ENCODE measurements around the gene KRT36. TPM values are rescaled to one million over a fixed set of nuclear protein-coding genes. Genes with fewer than 3 reads are reported as not detected.

KRT36 gene
- total RNA-seq, 1 experiment from 2014 or later, result not detected

- Histone ChIP-seq H3K9me2 (replicated peaks; ENCODE audit: low read length) (no peaks in the 10 kb centered on the region), H3K36me3 (ENCODE audit: low read depth, low read length) (no peaks in the 10 kb centered on the region), H3K4me1 (ENCODE audit: insufficient read depth, low read length) (peaks cover 6% of the 10 kb centered on the region; the same call in 1 of the 2 replicates), H3K9ac (ENCODE audit: low read length) (no peak overlapping the region), H3K79me2 (ENCODE audit: low read length) (no peaks in the 10 kb centered on the region), H3K27ac (ENCODE audit: low read length) (no peak overlapping the region), H3K4me2 (ENCODE audit: low read length) (no peak overlapping the region), H3K9me3 (ENCODE audit: low read length) (no peaks in the 10 kb centered on the region), H3K27me3 (ENCODE audit: low read length) (no peaks in the 10 kb centered on the region), H2AFZ (ENCODE audit: low read length) (no peak overlapping the region), H3K4me3 (ENCODE audit: low read length) (no peak overlapping the region), H4K20me1 (ENCODE audit: low read length) (no peaks in the 10 kb centered on the region), H3F3A (ENCODE audit: low read length, unreplicated experiment) (no peaks in the 10 kb centered on the region)
- DNase-seq (no peak), ATAC-seq (no peak)
- CTCF ChIA-PET, result no interaction called here
- intact Hi-C loops (cut with micrococcal nuclease), result no loop called here
- POLR2A ChIA-PET (ENCODE audit: unreplicated experiment), result no interaction called here
- no TSS peak for BruUV-seq (replicated peaks)
- TF ChIP-seq EZH2phosphoT487 (IDR thresholded peaks at IDR 0.05; ENCODE audit: borderline replicate concordance, low read length) (no peak), EZH2 (IDR thresholded peaks at IDR 0.05; ENCODE audit: low read length, unreplicated experiment) (no peak), CTCF (conservative IDR thresholded peaks at IDR 0.05; ENCODE audit: low read depth, low read length) (no peak)
These were observed 40.7 kb downstream of the KRT36 start for GRCh38 chr17:41449008-41449407.

DNA sequence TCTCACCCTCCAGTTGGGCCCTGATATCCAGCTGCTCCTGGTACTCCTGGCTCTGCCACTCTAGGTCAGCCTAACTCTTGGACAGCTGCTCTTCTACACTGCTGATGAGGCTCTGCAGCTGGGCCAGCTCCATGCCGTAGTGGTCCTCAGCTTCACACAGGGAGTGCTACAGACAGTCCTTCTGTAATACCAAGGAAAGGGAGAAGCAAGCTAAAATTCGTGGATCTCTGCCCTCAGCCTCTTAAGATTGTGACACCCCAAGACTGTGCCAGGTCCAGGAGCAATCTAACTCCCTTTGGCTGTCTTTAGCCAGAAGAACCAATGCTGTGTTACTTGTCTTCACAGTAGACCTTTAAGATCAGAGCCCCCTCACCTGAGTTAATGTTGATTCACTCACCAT is 41.2 kb downstream of the KRT36 start:
- no peak for ATAC-seq
- no peaks in the 10 kb centered on the region for H3K36me3 ChIP-seq (ENCODE audit: low read depth, low read length)
- H3K9ac ChIP-seq (ENCODE audit: low read length), result no peak overlapping the region
- DNase-seq, result no peak
- H3K4me1 ChIP-seq (ENCODE audit: insufficient read depth, low read length), result peaks cover 6% of the 10 kb centered on the region; the same call in 1 of the 2 replicates
- H3F3A ChIP-seq (ENCODE audit: low read length, unreplicated experiment), result no peaks in the 10 kb centered on the region
- H4K20me1 ChIP-seq (ENCODE audit: low read length), result no peaks in the 10 kb centered on the region
- TF ChIP-seq CTCF (conservative IDR thresholded peaks at IDR 0.05; ENCODE audit: low read depth, low read length) (no peak), EZH2 (IDR thresholded peaks at IDR 0.05; ENCODE audit: low read length, unreplicated experiment) (no peak), EZH2phosphoT487 (IDR thresholded peaks at IDR 0.05; ENCODE audit: borderline replicate concordance, low read length) (no peak)
- no peak overlapping the region for H3K27ac ChIP-seq (ENCODE audit: low read length)
- no peaks in the 10 kb centered on the region for H3K79me2 ChIP-seq (ENCODE audit: low read length)
- H3K9me2 ChIP-seq (replicated peaks; ENCODE audit: low read length), result no peaks in the 10 kb centered on the region
- no peak overlapping the region for H3K4me3 ChIP-seq (ENCODE audit: low read length)
- ChIA-PET CTCF (no interaction called here), POLR2A (ENCODE audit: unreplicated experiment) (no interaction called here)
- no peaks in the 10 kb centered on the region for H3K9me3 ChIP-seq (ENCODE audit: low read length)
- H3K27me3 ChIP-seq (ENCODE audit: low read length), result no peaks in the 10 kb centered on the region
- no TSS peak for BruUV-seq (replicated peaks)
- intact Hi-C loops (cut with micrococcal nuclease), result no loop called here
- H3K4me2 ChIP-seq (ENCODE audit: low read length), result no peak overlapping the region
- H2AFZ ChIP-seq (ENCODE audit: low read length), result no peak overlapping the region

DNA sequence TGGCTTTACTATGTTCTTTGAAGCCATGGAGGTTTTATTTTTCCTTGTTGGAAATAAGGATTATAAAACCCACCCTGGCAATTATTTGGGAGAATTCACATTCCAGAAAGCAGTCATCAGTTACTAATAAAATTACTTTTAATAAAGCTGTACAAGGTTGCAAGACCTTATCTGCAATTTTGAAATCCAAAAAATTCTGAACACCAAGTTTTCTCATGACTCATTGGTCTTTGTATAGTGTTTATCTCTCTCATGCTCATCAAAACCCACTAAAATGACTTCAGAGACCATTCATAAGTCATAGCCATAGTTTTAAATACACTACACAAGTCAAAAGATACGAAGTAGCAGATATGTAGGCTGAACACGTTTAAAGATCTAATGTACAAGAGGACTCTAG is 42.9 kb downstream of the KRT36 start:
- Histone ChIP-seq H3K9ac (ENCODE audit: low read length) (no peak overlapping the region), H3F3A (ENCODE audit: low read length, unreplicated experiment) (no peaks in the 10 kb centered on the region), H3K9me2 (replicated peaks; ENCODE audit: low read length) (no peaks in the 10 kb centered on the region), H2AFZ (ENCODE audit: low read length) (no peak overlapping the region), H3K36me3 (ENCODE audit: low read depth, low read length) (no peaks in the 10 kb centered on the region), H3K4me1 (ENCODE audit: insufficient read depth, low read length) (peaks cover 6% of the 10 kb centered on the region; the same call in 1 of the 2 replicates), H4K20me1 (ENCODE audit: low read length) (no peaks in the 10 kb centered on the region), H3K4me2 (ENCODE audit: low read length) (no peak overlapping the region), H3K79me2 (ENCODE audit: low read length) (no peaks in the 10 kb centered on the region), H3K27me3 (ENCODE audit: low read length) (no peaks in the 10 kb centered on the region), H3K9me3 (ENCODE audit: low read length) (no peaks in the 10 kb centered on the region), H3K27ac (ENCODE audit: low read length) (no peak overlapping the region), H3K4me3 (ENCODE audit: low read length) (no peak overlapping the region)
- CTCF ChIA-PET, result no interaction called here
- no TSS peak for BruUV-seq (replicated peaks)
- DNase-seq (peak; percentile 34), ATAC-seq (no peak)
- POLR2A ChIA-PET (ENCODE audit: unreplicated experiment), result no interaction called here
- TF ChIP-seq EZH2phosphoT487 (IDR thresholded peaks at IDR 0.05; ENCODE audit: borderline replicate concordance, low read length), result no peak
- no peak for TF ChIP-seq EZH2 (IDR thresholded peaks at IDR 0.05; ENCODE audit: low read length, unreplicated experiment)
- no peak for TF ChIP-seq CTCF (conservative IDR thresholded peaks at IDR 0.05; ENCODE audit: low read depth, low read length)
- intact Hi-C loops (cut with micrococcal nuclease), result no loop called here
